Endothelial cell of umbilical vein (primary cell): ENCODE data around the gene SLC25A27. TPM values are rescaled to one million over a fixed set of nuclear protein-coding genes. Genes with fewer than 3 reads are reported as not detected.

Source experiments
- BruUV-seq: library from RNA; stranded (reverse); fragments of 400-500 nt; replicated peaks from 2 replicates; lab custom pipeline; 2021; lab: Mats Ljungman, UMichigan
- CTCF ChIA-PET: fragments of 300-600, 350-600 bp; sonication (Branson Sonifier 250); formaldehyde crosslinking; loops from one replicate; lab custom pipeline; 2021; ENCODE audit warnings: antibody characterized with exemption, inconsistent platforms; lab: Charles Lee
- POLR2A ChIA-PET: fragments of 300-600, 350-600 bp; sonication (Branson Sonifier 250); formaldehyde crosslinking; loops from one replicate; lab custom pipeline; 2021; ENCODE audit warnings: antibody characterized with exemption, inconsistent platforms; lab: Charles Lee
- DNase-seq: peaks from one replicate; pipeline ENCODE4 v3.0.0-alpha.2; 2011; ENCODE audit warnings: low read depth, low spot score
- FAIRE-seq: peaks from 2 replicates; lab custom pipeline; 2011; peaks lifted over from hg19 to GRCh38; lab: Jason Lieb, UNC
- H2AFZ ChIP-seq: 2 replicates; pipeline ENCODE4 v1.6.0; 2012; ENCODE audit warnings: low read depth, low read length, control low read depth, inconsistent platforms
- H3K27ac ChIP-seq: 2 replicates; pipeline ENCODE4 v1.5.1; 2011; ENCODE audit warnings: low read depth, mild to moderate bottlenecking, control low read depth, low read length, moderate library complexity; ENCODE audit not compliant: insufficient read depth
- H3K27me3 ChIP-seq, 2 experiments: 2 replicates each; pipeline versions ENCODE4 v1.6.0 to v1.6.1; 2011; ENCODE audit warnings: low read length in 2 of 2, mixed read lengths in 1 of 2; ENCODE audit not compliant: control insufficient read depth in 2 of 2, insufficient read depth in 2 of 2
- H3K36me3 ChIP-seq, 2 experiments: 2 replicates in 1 of 2; 3 replicates in 1 of 2; pipeline ENCODE4 v1.5.1; 2011; ENCODE audit warnings: low read length in 2 of 2, mild to moderate bottlenecking in 1 of 2, moderate library complexity in 1 of 2; ENCODE audit not compliant: control insufficient read depth in 2 of 2, insufficient read depth in 2 of 2; ENCODE audit errors: extremely low read depth in 1 of 2
- H3K4me1 ChIP-seq: 3 replicates; pipeline ENCODE4 v1.5.1; 2011; ENCODE audit warnings: mild to moderate bottlenecking, low read length; ENCODE audit not compliant: control insufficient read depth, insufficient read depth; ENCODE audit errors: extremely low read depth
- H3K4me2 ChIP-seq: 2 replicates; pipeline ENCODE4 v1.6.1; 2011; ENCODE audit warnings: low read length, control low read depth, mixed read lengths; ENCODE audit not compliant: insufficient read depth
- H3K4me3 ChIP-seq, 3 experiments: fragments of 200-600 bp in 1 of 3; sonication (generic), shearing (Covaris generic) in 1 of 3; replicated peaks in 1 of 3; 2 replicates each; pipeline ENCODE4 v1.5.1; 2011 to 2016; ENCODE audit warnings: control low read depth in 3 of 3, low read length in 3 of 3, mild to moderate bottlenecking in 2 of 3, inconsistent platforms in 1 of 3, low read depth in 1 of 3, moderate library complexity in 1 of 3; ENCODE audit not compliant: insufficient read depth in 1 of 3
- H3K79me2 ChIP-seq: 2 replicates; pipeline ENCODE4 v1.6.0; 2012; ENCODE audit warnings: low read length, inconsistent platforms; ENCODE audit not compliant: control insufficient read depth, insufficient read depth
- H3K9ac ChIP-seq: replicated peaks from 2 replicates; pipeline ENCODE3; 2011; ENCODE audit warnings: low read length, control low read depth; ENCODE audit not compliant: insufficient read depth; ENCODE audit errors: extremely low read depth
- H3K9me1 ChIP-seq: replicated peaks from 3 replicates; pipeline ENCODE4 v1.6.0; 2011; ENCODE audit warnings: mild to moderate bottlenecking, low read length; ENCODE audit not compliant: control insufficient read depth, insufficient read depth; ENCODE audit errors: extremely low read depth
- H3K9me3 ChIP-seq: replicated peaks from 2 replicates; pipeline ENCODE4 v1.5.1; 2012; ENCODE audit warnings: low read length, inconsistent platforms; ENCODE audit not compliant: control insufficient read depth, insufficient read depth
- H4K20me1 ChIP-seq: replicated peaks from 2 replicates; pipeline ENCODE3; 2011; ENCODE audit warnings: mild to moderate bottlenecking, low read length; ENCODE audit not compliant: control insufficient read depth, insufficient read depth; ENCODE audit errors: extremely low read depth
- CTCF ChIP-seq, 2 donors: IDR thresholded peaks; 1 replicate in 1 of 2; 2 replicates in 1 of 2; pipeline ENCODE4 v1.5.1; 2011; ENCODE audit warnings: low read length in 2 of 2, mild to moderate bottlenecking in 2 of 2, moderate library complexity in 2 of 2, control low read depth in 1 of 2, inconsistent platforms in 1 of 2, low read depth in 1 of 2; ENCODE audit not compliant: insufficient read depth in 1 of 2; ENCODE audit errors: extremely low read depth in 1 of 2
- EZH2 ChIP-seq: IDR thresholded peaks from 2 replicates; pipeline ENCODE4 v1.6.1; 2012; ENCODE audit warnings: borderline replicate concordance, low read depth, mild to moderate bottlenecking, moderate library complexity, low read length, inconsistent platforms; ENCODE audit not compliant: severe bottlenecking
- FOS ChIP-seq: IDR thresholded peaks from 2 replicates; pipeline ENCODE4 v1.6.1; 2011; ENCODE audit warnings: mild to moderate bottlenecking, low read length, moderate library complexity, borderline replicate concordance; ENCODE audit not compliant: insufficient read depth
- GATA2 ChIP-seq: IDR thresholded peaks from 2 replicates; pipeline ENCODE4 v1.7.0; 2011; ENCODE audit warnings: low read depth, mild to moderate bottlenecking, moderate library complexity, mixed read lengths, low read length; ENCODE audit not compliant: insufficient read length, insufficient read depth
- JUN ChIP-seq: IDR thresholded peaks from 2 replicates; pipeline ENCODE4 v1.6.1; 2011; ENCODE audit warnings: borderline replicate concordance, low read depth; ENCODE audit not compliant: insufficient read length, insufficient read depth
- MYC ChIP-seq: IDR thresholded peaks from one replicate; pipeline ENCODE4 v1.6.1; 2011; ENCODE audit warnings: mild to moderate bottlenecking, low read depth, low read length
- POLR2A ChIP-seq: IDR thresholded peaks from 2 replicates; pipeline ENCODE4 v1.6.1; 2012; ENCODE audit warnings: low read depth, mild to moderate bottlenecking, control low read depth, low read length
- POLR2AphosphoS5 ChIP-seq: IDR thresholded peaks from 2 replicates; pipeline ENCODE4 v1.6.1; 2012; ENCODE audit warnings: low read depth, mild to moderate bottlenecking, control low read depth, low read length, moderate library complexity; ENCODE audit not compliant: insufficient read depth
- dilution Hi-C: fragments of 300-500 bp; cut with MboI; formaldehyde crosslinking; loops from one replicate; pipeline ENCODE4 v1.15.0; 2019; ENCODE audit warnings: low sequenced_read_pairs; ENCODE audit not compliant: extremely low pct_ligation_motif_present
- intact Hi-C: fragments of 100-400 bp; cut with micrococcal nuclease; formaldehyde crosslinking; loops from one replicate; pipeline ENCODE4 v1.10.0; 2022
- polyA plus RNA-seq, 4 experiments: library from polyadenylated mRNA; depleted of rRNA in 3 of 4; stranded (reverse) in 3 of 4; unstranded in 1 of 4; fragments of >200 nt; gene quantifications; 2 replicates each; pipeline versions ENCODE4 v1.2.1 to v1.2.3, GENCODE V29; 2011 to 2012; ENCODE audit warnings: missing spikeins in 1 of 4
- total RNA-seq: library from RNA; stranded (reverse); gene quantifications from 2 replicates; pipeline ENCODE4 v1.2.3, GENCODE V29; 2021
- TF ChIP-seq, protein P1 (sequence below): IDR thresholded peaks from 2 replicates; pipeline ENCODE4 v1.6.1; 2011; ENCODE audit not compliant: insufficient read depth, insufficient read length

Gene SLC25A27
- total and polyA plus RNA-seq, 2 donors (not counting 3 experiments of a cell fraction or from before 2014, with no cell fraction given): 3.3 to 4.0 TPM

DNA sequence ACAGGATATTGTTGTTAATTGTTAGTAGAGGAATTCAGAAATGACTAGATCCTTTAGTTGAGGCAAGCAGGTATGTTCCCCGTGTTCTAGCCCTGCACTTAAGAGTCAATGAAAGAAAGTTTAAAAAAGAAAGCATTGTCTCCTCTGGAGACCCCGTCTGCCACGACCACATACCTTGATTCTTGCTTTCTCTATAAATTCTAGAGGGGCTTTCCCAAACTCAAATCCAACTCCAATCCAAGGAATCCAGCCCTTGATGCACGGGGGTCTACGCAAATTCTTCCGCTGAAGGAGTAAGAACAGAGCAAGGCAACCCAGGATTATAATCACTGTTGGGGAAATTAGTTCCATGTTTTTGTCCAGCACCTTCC lies 558 bp upstream of the SLC25A27 start:
- H3K9me1 ChIP-seq: no peaks in the 10 kb centered on the region
- no peaks in the 10 kb centered on the region for H3K9me3 ChIP-seq
- no peaks in the 10 kb centered on the region for H4K20me1 ChIP-seq
- BruUV-seq: no TSS peak
- no peaks in the 10 kb centered on the region for H3K79me2 ChIP-seq
- TF ChIP-seq GATA2 (no peak), EZH2 (peak; percentile 31)
- H3K4me3 ChIP-seq: peak overlapping the region; percentile 47 to 84 (median 65)
- H3K27me3 ChIP-seq: peaks cover 2 to 4% of the 10 kb centered on the region in 2 experiments
- H3K27ac ChIP-seq: no peak overlapping the region
- no peaks in the 10 kb centered on the region for H3K36me3 ChIP-seq
- peaks cover 5% of the 10 kb centered on the region for H3K4me1 ChIP-seq
- peak overlapping the region; percentile 88 for H2AFZ ChIP-seq
- peak overlapping the region; percentile 21 for H3K9ac ChIP-seq
- dilution Hi-C loops (no loop called here), intact Hi-C loops (loop anchor here (1.0 to 5.0 kb wide), 4 partner anchors 339 to 610 kb away; partner anchors contain the start of gene ENPP4)
- no peak for FAIRE-seq
- peak overlapping the region; percentile 92 for H3K4me2 ChIP-seq
- ChIA-PET CTCF (no interaction called here), POLR2A (no interaction called here)
- DNase-seq: peak; percentile 2

GRCh38 chr6:46653439-46654195 lies 842 bp downstream of the SLC25A27 start:
- no peak for FAIRE-seq
- no TSS peak for BruUV-seq

More at GRCh38 chr6:46653439-46654195, 842 bp downstream of the SLC25A27 start:
- Histone ChIP-seq H3K9ac (peak overlapping the region; percentile 44), H3K4me1 (peaks cover 5% of the 10 kb centered on the region), H3K4me3 (peak overlapping the region; percentile 47 to 84 (median 65)), H3K36me3 (no peaks in the 10 kb centered on the region), H3K9me3 (no peaks in the 10 kb centered on the region), H3K9me1 (no peaks in the 10 kb centered on the region), H2AFZ (peak overlapping the region; percentile 88), H3K4me2 (peak overlapping the region; percentile 92), H3K27me3 (peaks cover 0 to 4% of the 10 kb centered on the region in 2 experiments), H4K20me1 (no peaks in the 10 kb centered on the region), H3K27ac (no peak overlapping the region), H3K79me2 (no peaks in the 10 kb centered on the region)
- ChIA-PET POLR2A (no interaction called here), CTCF (interaction anchor here (0.6 kb wide), 1 partner anchor 126 kb away, joined by 4 read pairs; no protein-coding TSS in a partner anchor)
- DNase-seq: no peak
- TF ChIP-seq EZH2: no peak
- TF ChIP-seq, protein P1, sequence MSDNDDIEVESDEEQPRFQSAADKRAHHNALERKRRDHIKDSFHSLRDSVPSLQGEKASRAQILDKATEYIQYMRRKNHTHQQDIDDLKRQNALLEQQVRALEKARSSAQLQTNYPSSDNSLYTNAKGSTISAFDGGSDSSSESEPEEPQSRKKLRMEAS: no peak
- TF ChIP-seq POLR2A: no peak
- TF ChIP-seq GATA2: no peak
- TF ChIP-seq JUN: no peak
- no peak for TF ChIP-seq FOS
- TF ChIP-seq POLR2AphosphoS5: no peak
- no peak for TF ChIP-seq MYC
- TF ChIP-seq CTCF (IDR thresholded peaks at IDR 0.05; ENCODE audit: extremely low read depth in 1 of 2, insufficient read depth in 1 of 2, low read depth in 1 of 2, low read length in 2 of 2): no peak
- dilution Hi-C loops: no loop called here
- intact Hi-C loops: loop anchor here (5.0 kb wide), 3 partner anchors 394 to 611 kb away; partner anchors contain the start of gene ENPP4
